Measurements from ENCODE around the gene NTNG2.
"Not testable (repeated sequence)": the region's sequence is repeated elsewhere in the genome, so short reads cannot be mapped to it uniquely, and the experiment has no call there.

Gene NTNG2

DNA sequence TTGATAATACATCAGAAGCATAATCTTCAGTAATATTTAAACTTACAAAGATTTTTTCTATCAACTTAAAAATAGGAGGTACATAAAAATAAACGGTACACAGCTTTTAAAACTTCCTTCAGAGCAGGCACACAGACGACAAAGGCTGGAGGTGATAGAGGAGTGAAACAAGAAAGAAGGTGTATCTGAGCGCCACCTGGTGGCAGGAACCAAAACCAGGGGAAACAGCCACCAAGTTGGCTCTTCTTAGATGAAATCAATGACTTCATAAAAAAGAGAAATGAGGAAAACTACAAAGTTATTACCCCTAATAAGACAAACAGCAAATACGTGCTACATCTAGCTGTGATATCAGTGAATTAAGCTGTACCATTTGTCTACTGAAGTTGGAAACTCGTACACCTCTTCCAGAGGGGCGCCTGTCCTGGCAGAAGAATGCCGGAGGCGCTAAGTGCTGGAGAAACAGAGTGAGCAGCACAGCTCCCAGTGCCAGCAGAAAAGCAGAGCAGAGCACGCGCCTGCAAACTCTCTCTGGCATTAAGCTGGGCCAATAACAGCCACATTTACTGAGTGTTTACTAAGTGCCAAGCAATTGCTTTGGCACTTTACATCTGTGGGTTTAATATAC is 107.0 kb downstream of the NTNG2 start:
- Histone ChIP-seq H3K4me3 (ENCODE audit: low read length) (no peak overlapping the region), H3K27me3 (ENCODE audit: control insufficient read depth, insufficient read depth, low read length) (no peaks in the 10 kb centered on the region), H3K36me3 (ENCODE audit: control insufficient read depth, insufficient read depth, low read length) (peaks cover 19% of the 10 kb centered on the region), H3K9me3 (ENCODE audit: control insufficient read depth, low read length) (no peaks in the 10 kb centered on the region), H3K9ac (ENCODE audit: low read length) (no peak overlapping the region), H3K4me1 (ENCODE audit: control insufficient read depth, insufficient read depth, low read length) (no peaks in the 10 kb centered on the region)

DNA sequence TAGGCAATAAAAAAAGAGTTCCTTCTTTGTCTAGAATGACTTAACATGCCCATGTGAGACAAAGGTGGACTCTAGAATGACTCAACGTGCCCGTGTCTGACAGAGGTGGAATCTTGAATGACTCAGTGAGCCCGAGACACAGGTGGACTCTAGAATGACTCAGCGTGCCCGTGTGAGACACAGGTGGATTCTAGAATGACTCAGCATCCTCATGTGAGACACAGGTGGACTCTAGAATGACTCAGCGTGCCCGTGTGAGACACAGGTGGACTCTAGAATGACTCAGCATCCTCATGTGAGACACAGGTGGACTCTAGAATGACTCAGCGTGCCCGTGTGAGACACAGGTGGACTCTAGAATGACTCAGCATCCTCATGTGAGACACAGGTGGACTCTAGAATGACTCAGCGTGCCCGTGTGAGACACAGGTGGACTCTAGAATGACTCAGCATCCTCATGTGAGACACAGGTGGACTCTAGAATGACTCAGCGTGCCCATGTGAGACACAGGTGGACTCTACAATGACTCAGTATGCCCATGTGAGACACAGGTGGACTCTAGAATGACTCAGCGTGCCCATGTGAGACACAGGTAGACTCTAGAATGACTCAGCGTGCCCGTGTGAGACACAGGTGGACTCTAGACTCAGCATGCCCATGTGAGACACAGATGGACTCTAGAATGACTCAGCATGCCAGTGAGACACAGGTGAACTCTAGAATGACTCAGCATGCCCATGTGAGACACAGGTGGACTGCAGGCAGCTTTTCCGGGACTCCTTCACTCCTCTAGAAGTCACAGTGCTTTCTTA is 108.1 kb downstream of the NTNG2 start:
- not testable (repeated sequence) for H3K4me3 ChIP-seq (ENCODE audit: low read length); H3K9me3 ChIP-seq (ENCODE audit: control insufficient read depth, low read length); H3K9ac ChIP-seq (ENCODE audit: low read length); H3K27me3 ChIP-seq (ENCODE audit: control insufficient read depth, insufficient read depth, low read length); H3K4me1 ChIP-seq (ENCODE audit: control insufficient read depth, insufficient read depth, low read length)
- peaks cover 19% of the 10 kb centered on the region for H3K36me3 ChIP-seq (ENCODE audit: control insufficient read depth, insufficient read depth, low read length)

DNA sequence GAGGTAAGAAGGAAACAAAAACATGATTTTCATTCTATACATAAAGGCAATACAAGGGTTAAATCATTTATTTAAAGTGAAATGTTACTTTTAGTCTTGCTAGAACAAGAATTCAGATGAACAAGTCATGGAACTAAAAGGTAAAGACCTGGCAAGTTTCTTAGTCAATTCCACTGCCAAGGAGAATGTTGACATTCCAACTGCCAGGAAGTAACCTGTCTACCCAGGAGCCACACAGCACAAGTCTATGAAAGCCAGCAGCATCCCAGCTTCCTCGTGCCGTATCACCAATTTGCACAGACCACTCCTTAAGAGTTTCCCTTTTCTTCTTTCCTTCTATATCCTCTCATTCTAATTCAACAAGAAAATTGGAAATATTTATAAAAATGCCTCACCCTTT is 113.0 kb downstream of the NTNG2 start:
- no peaks in the 10 kb centered on the region for H3K4me1 ChIP-seq (ENCODE audit: control insufficient read depth, insufficient read depth, low read length)
- H3K9me3 ChIP-seq (ENCODE audit: control insufficient read depth, low read length): no peaks in the 10 kb centered on the region
- H3K36me3 ChIP-seq (ENCODE audit: control insufficient read depth, insufficient read depth, low read length): peaks cover 13% of the 10 kb centered on the region
- H3K4me3 ChIP-seq (ENCODE audit: low read length): no peak overlapping the region
- H3K9ac ChIP-seq (ENCODE audit: low read length): no peak overlapping the region
- no peaks in the 10 kb centered on the region for H3K27me3 ChIP-seq (ENCODE audit: control insufficient read depth, insufficient read depth, low read length)

DNA sequence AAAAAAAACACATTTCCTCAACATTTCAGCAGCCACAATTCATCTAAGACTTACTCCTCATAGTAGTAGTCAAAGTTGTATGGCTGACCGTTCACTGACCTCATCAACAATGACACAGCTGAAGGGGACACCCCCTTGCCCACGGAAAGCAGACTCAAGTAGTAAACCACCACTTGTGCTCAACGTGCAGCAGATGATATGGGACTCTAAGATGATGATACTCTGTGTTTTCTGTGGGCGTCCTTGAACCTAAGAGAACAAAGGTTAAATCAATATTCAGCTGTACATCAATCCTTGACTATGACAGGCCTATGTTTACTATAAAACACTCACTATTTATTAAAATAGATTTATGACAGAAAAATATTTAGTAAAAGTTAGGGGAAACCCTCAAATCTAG is 121.3 kb downstream of the NTNG2 start:
- no peaks in the 10 kb centered on the region for H3K9me3 ChIP-seq (ENCODE audit: control insufficient read depth, low read length)
- no peaks in the 10 kb centered on the region for H3K27me3 ChIP-seq (ENCODE audit: control insufficient read depth, insufficient read depth, low read length)
- no peak overlapping the region for H3K4me3 ChIP-seq (ENCODE audit: low read length)
- no peaks in the 10 kb centered on the region for H3K4me1 ChIP-seq (ENCODE audit: control insufficient read depth, insufficient read depth, low read length)
- H3K9ac ChIP-seq (ENCODE audit: low read length): no peak overlapping the region
- peaks cover 8% of the 10 kb centered on the region for H3K36me3 ChIP-seq (ENCODE audit: control insufficient read depth, insufficient read depth, low read length)

DNA sequence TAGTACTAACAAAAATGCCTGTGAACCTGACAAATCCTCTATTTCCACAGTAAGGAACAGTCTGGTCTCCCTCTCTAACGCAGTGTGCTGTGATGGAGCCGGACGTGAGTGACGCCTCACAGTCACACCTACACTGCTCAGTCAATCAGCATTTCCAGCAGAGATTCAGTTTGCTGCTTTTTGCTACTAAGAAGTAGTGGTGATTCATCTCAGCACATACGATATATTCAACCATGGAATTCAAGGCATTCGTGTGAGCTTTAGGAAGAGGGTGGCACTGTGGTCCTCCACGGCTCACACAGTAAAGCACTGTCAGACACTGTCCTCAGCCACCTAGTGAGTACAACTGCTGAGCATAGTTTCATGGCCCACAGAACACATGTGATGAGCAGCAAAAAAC is 122.0 kb downstream of the NTNG2 start:
- Histone ChIP-seq H3K9me3 (ENCODE audit: control insufficient read depth, low read length) (no peaks in the 10 kb centered on the region), H3K9ac (ENCODE audit: low read length) (no peak overlapping the region), H3K36me3 (ENCODE audit: control insufficient read depth, insufficient read depth, low read length) (peaks cover 8% of the 10 kb centered on the region), H3K4me1 (ENCODE audit: control insufficient read depth, insufficient read depth, low read length) (no peaks in the 10 kb centered on the region), H3K4me3 (ENCODE audit: low read length) (no peak overlapping the region), H3K27me3 (ENCODE audit: control insufficient read depth, insufficient read depth, low read length) (no peaks in the 10 kb centered on the region)

DNA sequence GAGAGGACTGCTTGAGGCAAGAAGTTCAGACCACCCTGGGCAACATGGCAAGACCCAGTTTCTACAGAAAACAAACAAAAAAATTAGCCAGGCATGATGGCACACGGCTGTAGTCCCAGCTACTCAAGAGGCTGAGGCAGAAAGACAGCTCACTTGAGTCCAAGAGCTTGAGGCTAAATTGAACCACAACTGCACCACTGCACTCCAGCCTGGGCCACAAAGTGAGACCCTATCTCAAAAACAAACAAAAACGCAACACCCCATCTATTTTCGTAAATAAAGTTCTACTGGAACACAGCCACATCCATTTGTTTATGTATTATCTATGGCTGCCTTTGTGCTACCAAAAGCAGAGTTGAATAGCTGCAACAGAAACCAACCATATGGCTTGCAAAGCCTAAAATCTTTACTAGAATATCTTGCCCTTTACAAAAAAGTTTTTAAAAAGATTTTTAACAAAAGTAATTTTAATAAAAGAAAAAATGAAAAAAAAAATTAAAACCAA is 125.5 kb downstream of the NTNG2 start:
- Histone ChIP-seq H3K4me3 (ENCODE audit: low read length) (no peak overlapping the region), H3K27me3 (ENCODE audit: control insufficient read depth, insufficient read depth, low read length) (no peaks in the 10 kb centered on the region), H3K4me1 (ENCODE audit: control insufficient read depth, insufficient read depth, low read length) (no peaks in the 10 kb centered on the region), H3K9ac (ENCODE audit: low read length) (no peak overlapping the region), H3K9me3 (ENCODE audit: control insufficient read depth, low read length) (no peaks in the 10 kb centered on the region), H3K36me3 (ENCODE audit: control insufficient read depth, insufficient read depth, low read length) (peaks cover 4% of the 10 kb centered on the region)

DNA sequence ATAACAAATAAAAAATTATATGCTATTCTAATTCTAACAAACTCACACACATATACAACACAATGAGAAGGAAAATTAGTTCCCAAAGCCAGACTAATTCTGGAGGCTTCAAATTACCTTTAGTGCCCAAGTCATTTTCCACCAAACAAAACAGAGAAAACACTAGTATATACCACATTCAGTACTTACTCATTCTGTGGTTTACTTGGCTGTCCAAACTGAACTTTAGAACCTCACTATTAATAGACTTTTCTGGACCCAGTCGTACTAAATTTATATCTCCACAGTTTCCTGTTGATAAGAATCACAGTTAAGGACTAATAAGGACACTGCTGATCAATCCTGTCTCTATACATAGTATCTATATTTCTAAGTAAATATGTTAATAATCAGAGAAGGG is 126.5 kb downstream of the NTNG2 start:
- no peak overlapping the region for H3K4me3 ChIP-seq (ENCODE audit: low read length)
- no peaks in the 10 kb centered on the region for H3K4me1 ChIP-seq (ENCODE audit: control insufficient read depth, insufficient read depth, low read length)
- H3K9me3 ChIP-seq (ENCODE audit: control insufficient read depth, low read length): no peaks in the 10 kb centered on the region
- H3K36me3 ChIP-seq (ENCODE audit: control insufficient read depth, insufficient read depth, low read length): no peaks in the 10 kb centered on the region
- H3K27me3 ChIP-seq (ENCODE audit: control insufficient read depth, insufficient read depth, low read length): no peaks in the 10 kb centered on the region
- no peak overlapping the region for H3K9ac ChIP-seq (ENCODE audit: low read length)

DNA sequence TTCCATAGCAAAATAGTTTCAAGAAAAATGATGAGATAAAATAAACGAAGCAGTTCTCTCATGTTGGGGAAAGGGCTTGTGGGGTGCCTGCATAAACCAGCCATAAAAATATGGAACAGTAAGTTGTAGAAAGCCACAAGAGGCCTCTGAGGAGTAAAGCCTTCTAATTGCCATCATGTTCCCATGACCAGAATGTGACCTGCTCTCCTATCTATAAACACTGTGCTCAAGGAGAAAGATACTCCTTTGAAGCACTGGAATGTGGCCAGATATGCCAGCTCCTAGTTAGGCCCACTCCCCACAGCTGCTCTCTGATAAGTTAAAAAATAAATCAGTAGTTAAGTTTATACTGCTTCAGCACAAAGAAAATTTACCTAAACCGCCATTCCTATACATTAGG is 127.1 kb downstream of the NTNG2 start:
- Histone ChIP-seq H3K9ac (ENCODE audit: low read length) (no peak overlapping the region), H3K27me3 (ENCODE audit: control insufficient read depth, insufficient read depth, low read length) (no peaks in the 10 kb centered on the region), H3K9me3 (ENCODE audit: control insufficient read depth, low read length) (no peaks in the 10 kb centered on the region), H3K4me1 (ENCODE audit: control insufficient read depth, insufficient read depth, low read length) (no peaks in the 10 kb centered on the region), H3K36me3 (ENCODE audit: control insufficient read depth, insufficient read depth, low read length) (no peaks in the 10 kb centered on the region), H3K4me3 (ENCODE audit: low read length) (no peak overlapping the region)

DNA sequence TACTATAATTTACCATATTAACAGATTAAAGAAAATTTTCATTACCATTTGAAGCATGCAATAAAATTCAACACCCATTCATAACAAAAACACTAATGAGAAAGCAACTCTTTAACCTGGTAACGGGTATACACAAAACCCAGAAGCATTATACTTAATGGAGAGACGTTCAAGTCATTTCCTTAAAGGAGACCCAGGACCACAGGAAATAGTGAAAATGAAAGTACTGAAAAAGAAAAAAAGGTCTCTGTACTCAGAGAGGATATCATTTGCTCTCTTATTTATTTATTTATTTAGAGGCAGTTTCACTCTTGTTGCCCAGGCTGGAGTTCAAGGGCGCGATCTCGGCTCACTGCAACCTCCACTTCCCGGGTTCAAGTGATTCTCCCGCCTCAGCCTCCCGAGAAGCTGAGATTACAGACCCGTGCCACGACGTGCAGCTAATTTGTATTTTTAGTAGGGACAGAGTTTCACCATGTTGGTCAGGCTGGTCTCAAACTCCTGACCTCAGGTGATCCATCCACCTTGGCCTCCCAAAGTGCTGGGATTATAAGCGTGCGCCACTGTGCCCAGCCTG is 131.4 kb downstream of the NTNG2 start:
- H3K4me1 ChIP-seq (ENCODE audit: control insufficient read depth, insufficient read depth, low read length): no peaks in the 10 kb centered on the region
- H3K36me3 ChIP-seq (ENCODE audit: control insufficient read depth, insufficient read depth, low read length): no peaks in the 10 kb centered on the region
- H3K9me3 ChIP-seq (ENCODE audit: control insufficient read depth, low read length): no peaks in the 10 kb centered on the region
- H3K9ac ChIP-seq (ENCODE audit: low read length): no peak overlapping the region
- no peaks in the 10 kb centered on the region for H3K27me3 ChIP-seq (ENCODE audit: control insufficient read depth, insufficient read depth, low read length)
- H3K4me3 ChIP-seq (ENCODE audit: low read length): no peak overlapping the region
